ENCODE data around the gene FUBP1.

The FUBP1 gene

GRCh38 chr1:77906019-77906545, 72.8 kb downstream of the FUBP1 start:
- no peak for DNase-seq (ENCODE audit: low read depth)
- H3K4me3 ChIP-seq (ENCODE audit: low read length) = no peak overlapping the region
- no peak for TF ChIP-seq CTCF (conservative IDR thresholded peaks at IDR 0.05; ENCODE audit: low read length)

- no peak for DNase-seq (ENCODE audit: low read depth)
- no peak for TF ChIP-seq CTCF (conservative IDR thresholded peaks at IDR 0.05; ENCODE audit: low read length)
- H3K4me3 ChIP-seq (ENCODE audit: low read length) = no peak overlapping the region
Observed at GRCh38 chr1:77905603-77906002, 73.3 kb downstream of the FUBP1 start.

- DNase-seq (ENCODE audit: low read depth) = peak; percentile 69
Observed at GRCh38 chr1:77900687-77901293, 78.1 kb downstream of the FUBP1 start.

GRCh38 chr1:77899647-77900320, 79.1 kb downstream of the FUBP1 start:
- DNase-seq (ENCODE audit: low read depth) = no peak
- TF ChIP-seq CTCF (conservative IDR thresholded peaks at IDR 0.05; ENCODE audit: low read length) = no peak
- no peak overlapping the region for H3K4me3 ChIP-seq (ENCODE audit: low read length)

More at GRCh38 chr1:77900687-77901293, 78.1 kb downstream of the FUBP1 start:
- H3K4me3 ChIP-seq (ENCODE audit: low read length) = no peak overlapping the region
- peak; percentile 82 for TF ChIP-seq CTCF (conservative IDR thresholded peaks at IDR 0.05; ENCODE audit: low read length)
